DOHH2 (cell line): Measurements from ENCODE around the gene ENC1.

ENCODE experiments used
- CTCF ChIP-seq: fragments of 200-600 bp; sonication (generic); IDR thresholded peaks from one replicate; pipeline ENCODE4 v1.5.1; 2014; ENCODE audit warnings: antibody characterized with exemption, mild to moderate bottlenecking, low read depth, low read length; ENCODE audit not compliant: poor library complexity, severe bottlenecking
- EZH2phosphoT487 ChIP-seq: fragments of 200-600 bp; sonication (generic); IDR thresholded peaks from 2 replicates; pipeline ENCODE4 v1.6.1; 2017; ENCODE audit warnings: borderline replicate concordance, mild to moderate bottlenecking, antibody characterized with exemption, low read length, moderate library complexity, mixed read lengths

GRCh38 chr5:74627646-74628279 is 12.8 kb downstream of the ENC1 start:
- TF ChIP-seq CTCF (no peak), EZH2phosphoT487 (no peak)
